HEK293 (cell line): Measurements from ENCODE around the gene CDC5L.

Source experiments
- CTCF ChIA-PET: fragments of 350-600 bp; formaldehyde crosslinking; extraction: SDS; loops from one replicate; lab custom pipeline; 2021; ENCODE audit warnings: antibody characterized with exemption; lab: Yijun Ruan, JAX
- POLR2A ChIA-PET: fragments of 300-600 bp; formaldehyde crosslinking; extraction: SDS; loops from one replicate; lab custom pipeline; 2020; ENCODE audit warnings: antibody characterized with exemption, inconsistent platforms; lab: Yijun Ruan, JAX
- H3K27ac ChIP-seq: fragments of 200-500 bp; sonication (Bioruptor generic); 2 replicates; pipeline ENCODE4 v1.5.1; 2014; ENCODE audit warnings: low read depth, low read length, control low read depth, inconsistent platforms; ENCODE audit errors: extremely low read depth
- H3K36me3 ChIP-seq, 2 experiments: fragments of 200-500 bp in 1 of 2; sonication (Bioruptor generic) in 1 of 2; 1 replicate in 1 of 2; 2 replicates in 1 of 2; pipeline ENCODE4 v1.5.1; 2014 to 2017; ENCODE audit warnings: inconsistent platforms in 2 of 2, low read length in 2 of 2; ENCODE audit not compliant: control insufficient read depth in 2 of 2, insufficient read depth in 1 of 2
- H3K4me1 ChIP-seq: fragments of 200-500 bp; sonication (Bioruptor generic); 2 replicates; pipeline ENCODE4 v1.5.1; 2014; ENCODE audit warnings: mild to moderate bottlenecking, low read length, inconsistent platforms; ENCODE audit not compliant: control insufficient read depth, insufficient read depth
- H3K4me3 ChIP-seq: 2 replicates; pipeline ENCODE4 v1.5.1; 2011; ENCODE audit warnings: low read depth, mild to moderate bottlenecking, control low read depth, low read length, moderate library complexity
- H3K9me3 ChIP-seq: fragments of 200-500 bp; sonication (Bioruptor generic); 2 replicates; pipeline ENCODE4 v1.5.1; 2014; ENCODE audit warnings: low read depth, low read length, inconsistent platforms; ENCODE audit not compliant: control insufficient read depth, insufficient read depth
- GFI1B ChIP-seq: fragments of 450-650 bp; formaldehyde crosslinking; IDR thresholded peaks from 2 replicates; pipeline ENCODE4 v1.5.1; 2016; ENCODE audit warnings: missing biosample characterization, missing genetic modification characterization
- INSM2 ChIP-seq: fragments of 450-650 bp; formaldehyde crosslinking; IDR thresholded peaks from 2 replicates; pipeline ENCODE4 v1.5.1; 2016; ENCODE audit warnings: missing biosample characterization, missing genetic modification characterization
- MZF1 ChIP-seq: fragments of 450-650 bp; formaldehyde crosslinking; IDR thresholded peaks from 2 replicates; pipeline ENCODE4 v1.5.1; 2017; ENCODE audit warnings: missing biosample characterization, missing genetic modification characterization, borderline replicate concordance
- PRDM6 ChIP-seq: fragments of 450-650 bp; formaldehyde crosslinking; IDR thresholded peaks from 2 replicates; pipeline ENCODE4 v1.5.1; 2017; ENCODE audit warnings: missing biosample characterization, missing genetic modification characterization
- SALL2 ChIP-seq: fragments of 450-650 bp; formaldehyde crosslinking; IDR thresholded peaks from 2 replicates; pipeline ENCODE4 v1.5.0; 2017; ENCODE audit warnings: missing biosample characterization, mild to moderate bottlenecking, missing genetic modification characterization, borderline replicate concordance
- YY2 ChIP-seq: fragments of 450-650 bp; formaldehyde crosslinking; IDR thresholded peaks from 2 replicates; pipeline ENCODE4 v1.5.1; 2016; ENCODE audit warnings: missing biosample characterization, missing genetic modification characterization
- ZBTB1 ChIP-seq: fragments of 450-650 bp; formaldehyde crosslinking; IDR thresholded peaks from 2 replicates; pipeline ENCODE4 v1.5.1; 2016; ENCODE audit warnings: missing biosample characterization, missing genetic modification characterization
- ZBTB11 ChIP-seq: fragments of 450-650 bp; formaldehyde crosslinking; conservative IDR thresholded peaks from 2 replicates; pipeline ENCODE4 v1.5.1; 2016; ENCODE audit warnings: low read depth, missing biosample characterization, missing genetic modification characterization
- ZBTB7A ChIP-seq: fragments of 450-650 bp; formaldehyde crosslinking; IDR thresholded peaks from 2 replicates; pipeline ENCODE4 v1.5.1; 2016; ENCODE audit warnings: low read depth, missing biosample characterization, missing genetic modification characterization
- ZNF140 ChIP-seq: fragments of 450-650 bp; formaldehyde crosslinking; IDR thresholded peaks from 2 replicates; pipeline ENCODE4 v1.5.1; 2016; ENCODE audit warnings: missing biosample characterization, missing genetic modification characterization
- ZNF211 ChIP-seq: fragments of 450-650 bp; formaldehyde crosslinking; IDR thresholded peaks from 2 replicates; pipeline ENCODE4 v1.5.1; 2016; ENCODE audit warnings: low read depth, missing biosample characterization, missing genetic modification characterization
- ZNF223 ChIP-seq: fragments of 450-650 bp; formaldehyde crosslinking; IDR thresholded peaks from 2 replicates; pipeline ENCODE4 v1.5.1; 2016; ENCODE audit warnings: missing biosample characterization, missing genetic modification characterization
- ZNF292 ChIP-seq: fragments of 450-650 bp; formaldehyde crosslinking; IDR thresholded peaks from 2 replicates; pipeline ENCODE4 v1.5.1; 2016; ENCODE audit warnings: low read depth, missing biosample characterization, missing genetic modification characterization, borderline replicate concordance
- ZNF423 ChIP-seq: fragments of 450-650 bp; formaldehyde crosslinking; IDR thresholded peaks from 2 replicates; pipeline ENCODE4 v1.5.1; 2016; ENCODE audit warnings: missing biosample characterization, missing genetic modification characterization
- ZNF549 ChIP-seq: fragments of 450-650 bp; IDR thresholded peaks from 2 replicates; pipeline ENCODE4 v1.5.1; 2018; ENCODE audit warnings: missing biosample characterization, missing genetic modification characterization, mild to moderate bottlenecking, inconsistent platforms, moderate library complexity
- ZNF571 ChIP-seq: fragments of 450-650 bp; formaldehyde crosslinking; IDR thresholded peaks from 2 replicates; pipeline ENCODE4 v1.5.0; 2017; ENCODE audit warnings: missing biosample characterization, missing genetic modification characterization
- ZNF621 ChIP-seq: fragments of 450-650 bp; formaldehyde crosslinking; IDR thresholded peaks from 2 replicates; pipeline ENCODE4 v1.5.1; 2017; ENCODE audit warnings: missing biosample characterization, missing genetic modification characterization
- ZNF624 ChIP-seq: fragments of 450-650 bp; formaldehyde crosslinking; IDR thresholded peaks from 2 replicates; pipeline ENCODE4 v1.5.1; 2017; ENCODE audit warnings: missing biosample characterization, missing genetic modification characterization
- ZNF768 ChIP-seq: fragments of 450-650 bp; formaldehyde crosslinking; IDR thresholded peaks from 2 replicates; pipeline ENCODE4 v1.5.1; 2018; ENCODE audit warnings: missing biosample characterization, mild to moderate bottlenecking, missing genetic modification characterization
- ZNF776 ChIP-seq: fragments of 450-650 bp; formaldehyde crosslinking; IDR thresholded peaks from 2 replicates; pipeline ENCODE4 v1.5.0; 2017; ENCODE audit warnings: missing biosample characterization, missing genetic modification characterization, borderline replicate concordance
- TF ChIP-seq, protein P1 (sequence below): fragments of 450-650 bp; formaldehyde crosslinking; IDR thresholded peaks from 2 replicates; pipeline ENCODE4 v1.5.1; 2016; ENCODE audit warnings: missing biosample characterization, missing genetic modification characterization
- TF ChIP-seq, protein P2 (sequence below): fragments of 450-650 bp; formaldehyde crosslinking; IDR thresholded peaks from 2 replicates; pipeline ENCODE4 v1.5.1; 2016; ENCODE audit warnings: missing biosample characterization, missing genetic modification characterization

Gene CDC5L

GRCh38 chr6:44422531-44422930, 35.0 kb downstream of the CDC5L start (continued):
- TF ChIP-seq ZBTB11 (tag by site-specific recombination): no peak

DNA sequence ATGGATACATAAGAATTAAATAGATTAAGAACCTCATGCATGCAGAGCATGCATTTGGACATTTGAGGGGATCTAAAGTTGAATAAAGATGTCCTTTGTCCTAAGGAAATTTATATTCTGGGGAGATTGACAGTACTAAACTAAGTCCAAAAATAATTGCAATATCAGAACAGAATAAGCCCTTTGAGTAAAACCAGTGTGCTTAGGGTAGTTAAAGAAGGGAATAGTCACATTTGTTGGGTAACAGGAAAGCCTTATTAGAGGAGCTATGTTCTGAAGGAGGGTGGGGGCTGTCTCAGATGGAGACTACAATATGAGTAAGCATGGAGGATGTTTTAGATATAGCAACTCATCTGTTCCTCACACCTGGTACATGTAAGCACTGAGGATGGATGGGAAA, 35.8 kb downstream of the CDC5L start:
- TF ChIP-seq ZNF423 (tag by site-specific recombination) (no peak), INSM2 (tag by site-specific recombination) (no peak), ZBTB1 (no peak), ZNF140 (tag by site-specific recombination) (no peak), ZNF292 (tag by site-specific recombination) (no peak), ZNF211 (tag by site-specific recombination) (no peak), ZNF776 (no peak), ZNF624 (tag by site-specific recombination) (no peak), PRDM6 (tag by site-specific recombination) (no peak), ZNF223 (no peak)
- TF ChIP-seq, protein P1, sequence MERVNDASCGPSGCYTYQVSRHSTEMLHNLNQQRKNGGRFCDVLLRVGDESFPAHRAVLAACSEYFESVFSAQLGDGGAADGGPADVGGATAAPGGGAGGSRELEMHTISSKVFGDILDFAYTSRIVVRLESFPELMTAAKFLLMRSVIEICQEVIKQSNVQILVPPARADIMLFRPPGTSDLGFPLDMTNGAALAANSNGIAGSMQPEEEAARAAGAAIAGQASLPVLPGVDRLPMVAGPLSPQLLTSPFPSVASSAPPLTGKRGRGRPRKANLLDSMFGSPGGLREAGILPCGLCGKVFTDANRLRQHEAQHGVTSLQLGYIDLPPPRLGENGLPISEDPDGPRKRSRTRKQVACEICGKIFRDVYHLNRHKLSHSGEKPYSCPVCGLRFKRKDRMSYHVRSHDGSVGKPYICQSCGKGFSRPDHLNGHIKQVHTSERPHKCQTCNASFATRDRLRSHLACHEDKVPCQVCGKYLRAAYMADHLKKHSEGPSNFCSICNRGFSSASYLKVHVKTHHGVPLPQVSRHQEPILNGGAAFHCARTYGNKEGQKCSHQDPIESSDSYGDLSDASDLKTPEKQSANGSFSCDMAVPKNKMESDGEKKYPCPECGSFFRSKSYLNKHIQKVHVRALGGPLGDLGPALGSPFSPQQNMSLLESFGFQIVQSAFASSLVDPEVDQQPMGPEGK (tag by site-specific recombination): no peak
- TF ChIP-seq, all 188 proteins: peak for 0
- ChIA-PET POLR2A (no interaction called here), CTCF (interaction anchor here (0.7 to 2.4 kb wide), 3 partner anchors 15 to 1389 kb away, joined by 3 to 7 read pairs (median 4); no protein-coding TSS in a partner anchor)
- peaks cover 86 to 89% of the 10 kb centered on the region in 2 experiments for H3K36me3 ChIP-seq
- H3K27ac ChIP-seq: no peak overlapping the region
- H3K9me3 ChIP-seq: no peaks in the 10 kb centered on the region
- H3K4me1 ChIP-seq: no peaks in the 10 kb centered on the region
- H3K4me3 ChIP-seq: no peak overlapping the region

GRCh38 chr6:44425951-44426350, 38.4 kb downstream of the CDC5L start:
- H3K36me3 ChIP-seq: peaks cover 87 to 95% of the 10 kb centered on the region in 2 experiments
- H3K4me1 ChIP-seq: no peaks in the 10 kb centered on the region
- H3K4me3 ChIP-seq: no peak overlapping the region
- ChIA-PET POLR2A (interaction anchor here (1.9 kb wide), 1 partner anchor 38 kb away, joined by 5 read pairs; the partner anchor contains the start of gene CDC5L), CTCF (interaction anchor here (1.6 to 14.6 kb wide), 4 partner anchors 20 to 158 kb away, joined by 5 to 302 read pairs (median 6); no protein-coding TSS in a partner anchor)
- H3K27ac ChIP-seq: no peak overlapping the region
- no peaks in the 10 kb centered on the region for H3K9me3 ChIP-seq
- TF ChIP-seq YY2 (tag by site-specific recombination) (no peak), ZNF549 (tag by site-specific recombination) (no peak), ZBTB1 (no peak), ZNF768 (tag by site-specific recombination) (no peak), ZBTB7A (no peak), ZNF571 (tag by site-specific recombination) (no peak), SALL2 (tag by site-specific recombination) (no peak), ZNF621 (tag by site-specific recombination) (no peak), GFI1B (tag by site-specific recombination) (no peak), INSM2 (tag by site-specific recombination) (no peak), MZF1 (tag by site-specific recombination) (no peak)
- TF ChIP-seq, protein P2, sequence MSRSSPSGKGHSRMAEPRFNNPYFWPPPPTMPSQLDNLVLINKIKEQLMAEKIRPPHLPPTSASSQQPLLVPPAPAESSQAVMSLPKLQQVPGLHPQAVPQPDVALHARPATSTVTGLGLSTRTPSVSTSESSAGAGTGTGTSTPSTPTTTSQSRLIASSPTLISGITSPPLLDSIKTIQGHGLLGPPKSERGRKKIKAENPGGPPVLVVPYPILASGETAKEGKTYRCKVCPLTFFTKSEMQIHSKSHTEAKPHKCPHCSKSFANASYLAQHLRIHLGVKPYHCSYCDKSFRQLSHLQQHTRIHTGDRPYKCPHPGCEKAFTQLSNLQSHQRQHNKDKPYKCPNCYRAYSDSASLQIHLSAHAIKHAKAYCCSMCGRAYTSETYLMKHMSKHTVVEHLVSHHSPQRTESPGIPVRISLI (tag by site-specific recombination): no peak
